GM19328 (cell line): ENCODE data around the gene AURKB.
"Not testable (repeated sequence)": the region's sequence is repeated elsewhere in the genome, so short reads cannot be mapped to it uniquely, and the experiment has no call there.

Experiments
- ATAC-seq: cut with Tn5 transposase; IDR thresholded peaks from one replicate; pipeline ENCODE4 v1.9.1; 2021; ENCODE audit warnings: mild to moderate bottlenecking, moderate library complexity; ENCODE audit not compliant: unreplicated experiment

Gene AURKB

GRCh38 chr17:8225813-8226535, 15.6 kb upstream of the AURKB start:
- ATAC-seq = no peak

GRCh38 chr17:8224891-8225812, 14.8 kb upstream of the AURKB start:
- ATAC-seq = no peak

GRCh38 chr17:8223356-8224126, 13.2 kb upstream of the AURKB start:
- ATAC-seq = no peak

GRCh38 chr17:8222630-8223355, 12.4 kb upstream of the AURKB start:
- ATAC-seq = peak; percentile 31

- ATAC-seq = peak; percentile 36
These were observed 11.9 kb upstream of the AURKB start for GRCh38 chr17:8222380-8222629.

GRCh38 chr17:8221663-8222379, 11.4 kb upstream of the AURKB start:
- ATAC-seq = peak; percentile 39

- ATAC-seq = no peak
These were observed 10.6 kb upstream of the AURKB start for GRCh38 chr17:8220783-8221662.

GRCh38 chr17:8214000-8214399, 3.6 kb upstream of the AURKB start:
- not testable (repeated sequence) for ATAC-seq

GRCh38 chr17:8212312-8213180, 2.2 kb upstream of the AURKB start:
- ATAC-seq = no peak

- ATAC-seq = peak; percentile 14
These were observed 535 bp upstream of the AURKB start for GRCh38 chr17:8210761-8211458.

GRCh38 chr17:8206536-8206935, 3.8 kb downstream of the AURKB start:
- no peak for ATAC-seq

GRCh38 chr17:8204761-8205555, 5.4 kb downstream of the AURKB start:
- ATAC-seq = no peak

GRCh38 chr17:8192070-8192815, 18.1 kb downstream of the AURKB start:
- no peak for ATAC-seq

GRCh38 chr17:8190506-8190905, 19.9 kb downstream of the AURKB start:
- no peak for ATAC-seq

GRCh38 chr17:8189711-8190477, 20.5 kb downstream of the AURKB start, which contains the start of gene BORCS6:
Gene BORCS6 (minus strand): TSS chr17:8190180. CDS start chr17:8190140, 40 bp downstream.
- peak; percentile 43 for ATAC-seq
